SIG-M5 treated with dmso at 0.1 percent for 504 hours (cell line): ENCODE data around the gene GRIN2B.

Source experiments
- DNase-seq: peaks from one replicate; lab custom pipeline; 2025; ENCODE audit not compliant: unreplicated experiment; lab: John Stamatoyannopoulos, UW

GRIN2B gene

DNA sequence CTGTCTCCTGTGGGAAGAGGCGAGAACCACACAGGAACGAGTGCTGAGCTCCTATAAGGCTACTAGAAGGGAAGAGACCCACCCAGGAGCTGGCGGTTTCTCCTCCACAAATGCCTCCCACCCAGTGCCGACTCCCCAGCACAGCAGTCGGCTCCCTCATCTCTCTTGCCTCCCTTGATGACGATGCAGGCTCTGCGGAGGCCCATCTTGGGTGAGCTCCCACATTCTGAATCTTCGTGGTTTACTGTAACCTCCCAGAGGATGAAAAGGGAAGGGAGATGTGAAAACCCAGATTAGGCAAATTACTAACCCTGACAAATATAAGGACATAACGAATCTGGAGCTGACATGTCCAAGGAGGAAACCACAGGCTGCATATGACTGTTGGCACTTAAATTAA is 23.8 kb downstream of the GRIN2B start:
- DNase-seq = no peak

DNA sequence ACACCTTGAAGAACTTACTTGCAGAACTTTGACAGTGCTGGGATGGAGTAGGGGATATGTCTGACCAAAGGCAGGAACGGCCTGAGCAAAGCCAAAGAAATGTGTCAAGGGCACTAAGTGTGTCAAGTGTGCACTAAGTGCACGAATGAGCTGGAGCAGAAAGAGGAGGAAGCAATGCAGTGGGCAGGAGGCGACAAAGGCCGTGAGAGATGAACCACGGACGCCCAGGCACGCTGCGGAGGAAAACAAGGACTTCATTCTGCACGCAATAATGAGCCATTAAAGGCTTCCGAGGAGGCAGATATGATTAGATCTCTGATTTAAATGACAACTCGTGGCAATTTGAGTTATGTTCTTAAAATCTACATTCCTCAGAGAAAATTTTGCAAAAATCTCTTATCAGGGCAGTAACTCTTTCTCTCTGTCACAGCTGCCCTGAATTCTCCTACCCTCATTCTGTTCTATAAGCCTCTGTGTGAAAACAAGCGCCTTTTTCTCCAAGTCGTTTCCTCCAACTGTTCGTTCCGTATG is 25.3 kb downstream of the GRIN2B start:
- no peak for DNase-seq

DNA sequence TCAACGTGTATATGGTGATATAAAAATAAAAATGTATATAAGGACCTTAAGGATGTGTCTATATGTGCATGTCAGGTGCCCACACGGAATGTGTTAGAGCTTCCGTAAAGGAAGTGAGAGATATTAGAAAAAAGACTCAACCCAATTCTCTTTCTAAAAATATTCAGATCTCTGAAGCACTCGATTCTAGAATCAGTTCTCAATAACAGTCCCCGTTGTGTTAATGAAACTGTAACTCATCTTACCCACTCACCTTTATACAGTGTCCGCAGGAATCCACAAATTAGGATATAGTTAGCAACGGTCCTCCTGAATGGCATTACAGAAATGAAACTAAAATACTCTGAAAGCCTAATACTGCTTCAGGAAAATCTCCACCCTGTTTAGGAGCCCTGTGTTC is 29.3 kb downstream of the GRIN2B start:
- no peak for DNase-seq

- DNase-seq = no peak
Measured at GRCh38 chr12:13950502-13950901, 30.9 kb downstream of the GRIN2B start.

- DNase-seq = no peak
Measured at GRCh38 chr12:13948621-13949020, 32.8 kb downstream of the GRIN2B start.

DNA sequence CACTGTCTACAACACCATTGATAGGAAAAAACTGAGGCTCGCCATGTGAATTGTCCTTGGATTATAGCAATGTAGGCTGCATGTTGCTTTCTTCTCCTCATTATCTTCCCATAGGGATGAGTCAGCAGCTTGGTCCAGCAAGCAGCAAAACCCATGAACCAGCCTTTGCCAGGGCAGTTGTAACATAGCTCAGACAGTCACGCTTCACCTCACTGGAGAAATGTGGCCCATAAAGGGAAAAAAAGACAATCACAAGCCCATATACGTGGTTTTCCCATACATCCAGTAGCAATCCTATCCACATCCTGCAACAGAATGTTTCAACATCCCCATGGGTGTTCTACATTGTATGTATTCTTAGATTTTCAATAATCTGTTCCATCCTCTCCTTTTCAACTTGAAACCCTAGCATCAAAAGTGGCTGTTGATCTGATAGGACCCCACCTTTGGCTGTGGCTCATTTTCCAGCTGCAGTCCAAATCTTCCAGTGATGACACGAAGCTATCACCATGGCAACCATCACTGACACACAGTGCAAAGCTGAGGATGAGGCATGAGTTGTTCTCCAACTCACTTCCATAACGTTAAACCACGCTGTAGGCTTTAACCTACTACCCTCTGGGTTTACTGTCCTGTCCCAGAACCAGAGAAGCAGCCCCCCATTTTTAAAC is 34.0 kb downstream of the GRIN2B start:
- DNase-seq = no peak

GRCh38 chr12:13945641-13946040 is 35.8 kb downstream of the GRIN2B start:
- no peak for DNase-seq

DNA sequence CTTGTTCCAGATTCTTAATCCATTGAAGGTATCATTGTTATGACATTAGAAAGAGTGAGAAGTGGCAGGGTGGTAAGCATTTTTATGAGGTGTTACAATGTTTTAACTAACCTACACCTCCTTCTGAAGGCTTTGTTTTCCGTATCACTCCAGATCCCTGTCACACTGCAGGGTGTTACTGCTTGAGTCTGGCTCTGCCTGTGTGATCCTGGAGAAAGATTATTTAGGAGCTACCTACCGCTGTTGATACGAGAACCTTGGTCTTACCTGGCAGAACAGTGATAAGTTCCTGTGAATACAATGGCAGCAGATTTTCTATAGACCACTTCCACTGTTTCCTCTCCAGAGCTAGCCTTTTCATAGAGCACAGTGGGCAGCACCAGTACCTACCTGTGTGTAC is 36.2 kb downstream of the GRIN2B start:
- no peak for DNase-seq

DNA sequence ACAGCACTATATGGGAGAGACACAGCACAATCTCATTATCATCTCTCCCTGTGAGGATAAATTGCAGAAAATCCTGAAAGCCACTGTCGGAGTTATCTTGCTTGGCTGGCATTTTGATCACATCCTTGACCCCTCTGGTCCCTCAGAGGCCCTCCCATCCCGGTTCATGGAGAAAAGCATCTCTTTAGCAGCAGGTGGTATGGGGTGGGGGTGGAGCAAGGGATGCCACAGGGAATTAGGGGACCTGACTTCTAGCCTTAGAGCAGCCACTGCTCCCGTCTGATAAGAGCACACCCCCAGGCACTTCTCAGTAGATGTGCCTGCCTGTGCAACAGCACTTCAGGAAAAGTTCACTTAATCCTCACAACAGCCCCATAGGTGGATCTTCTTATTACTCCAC is 38.6 kb downstream of the GRIN2B start:
- DNase-seq = no peak

DNA sequence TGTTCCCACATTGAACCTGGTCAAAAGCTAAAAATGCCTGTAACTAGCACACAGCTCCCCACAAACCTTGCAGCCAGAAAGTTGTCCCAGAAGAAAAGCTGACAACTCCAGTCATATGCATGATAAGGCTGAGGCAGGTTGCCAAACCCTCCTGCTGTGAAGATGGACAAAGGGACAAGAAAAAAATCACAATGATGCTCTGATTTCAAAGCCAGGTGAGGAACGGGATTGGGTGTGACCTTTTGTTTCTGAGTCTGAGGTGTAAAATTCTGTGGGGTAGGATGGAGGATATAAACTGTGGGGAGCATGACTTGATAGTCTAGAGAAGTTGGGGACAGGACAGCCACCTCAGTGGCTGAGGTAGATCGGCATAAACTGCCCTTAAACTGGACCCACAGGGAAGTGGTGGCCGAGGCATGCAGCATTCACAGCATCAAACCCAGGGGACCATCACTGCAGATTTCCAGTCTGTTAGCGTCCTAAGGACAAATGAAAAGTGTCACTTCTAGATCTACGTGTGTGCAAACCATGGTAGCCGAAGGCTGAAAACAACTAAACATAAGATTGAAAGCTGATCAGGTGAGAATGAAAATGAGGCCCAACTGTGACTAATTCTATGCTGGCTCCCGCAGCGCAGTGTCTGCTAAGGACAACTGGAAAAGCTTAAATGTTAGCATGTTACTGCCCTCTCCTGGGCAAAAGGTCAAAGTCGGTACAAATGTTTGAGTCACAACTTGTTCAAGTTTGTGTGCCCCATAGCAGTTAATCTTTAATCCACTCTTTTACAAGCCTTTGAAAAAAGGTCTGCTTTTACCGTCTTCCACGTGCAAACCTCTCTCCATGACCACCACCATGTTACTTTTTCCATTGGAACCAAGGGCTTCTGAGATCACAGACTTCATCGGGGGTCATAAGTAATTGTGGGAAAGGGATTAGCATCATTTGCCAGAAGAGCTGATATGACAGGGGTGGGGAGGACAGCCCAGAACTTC is 39.8 kb downstream of the GRIN2B start:
- DNase-seq = peak; percentile 20

DNA sequence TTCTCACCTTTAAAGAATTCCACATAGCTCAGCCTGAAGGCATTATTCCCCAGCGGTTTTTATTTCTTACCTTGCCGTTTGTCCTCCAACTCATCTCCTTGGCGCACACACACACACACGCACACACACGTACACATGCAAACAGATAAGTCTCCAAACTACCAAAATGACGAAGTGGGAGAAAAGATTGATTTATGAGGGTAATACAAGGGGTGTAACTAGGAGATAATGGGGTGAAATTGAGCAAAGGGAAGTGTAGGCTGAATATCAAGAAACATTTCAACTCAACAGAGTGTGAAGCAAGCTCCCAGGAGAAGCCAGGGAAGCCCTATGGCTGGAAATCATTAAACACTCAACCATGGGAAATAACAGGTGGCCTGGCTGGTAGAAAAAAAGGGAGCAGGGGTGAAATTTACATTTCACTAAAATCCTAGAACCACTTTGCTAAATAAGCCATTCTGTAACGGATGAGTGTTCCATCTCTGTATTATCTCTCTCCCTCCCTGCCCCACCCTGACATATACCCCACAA is 41.0 kb downstream of the GRIN2B start:
- no peak for DNase-seq

DNA sequence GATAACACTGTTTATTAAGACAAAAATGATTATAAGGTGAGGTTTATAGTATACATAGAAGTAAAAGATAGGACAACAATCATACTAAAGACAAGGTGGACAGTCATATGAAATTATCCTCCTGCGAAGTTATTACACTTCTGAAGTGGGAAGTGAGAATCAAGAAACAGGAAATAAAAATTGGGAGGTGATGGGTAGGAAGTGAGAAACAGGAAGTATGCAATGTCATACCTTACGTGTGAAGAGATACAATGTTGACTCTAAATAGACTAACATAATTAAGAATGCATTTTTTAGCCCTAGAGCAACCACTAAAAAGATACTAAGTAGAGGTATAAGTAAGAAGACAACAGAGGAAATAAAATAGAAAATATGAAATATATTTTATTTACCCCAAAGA is 43.7 kb downstream of the GRIN2B start:
- no peak for DNase-seq

- no peak for DNase-seq
Measured at GRCh38 chr12:13935169-13935568, 46.2 kb downstream of the GRIN2B start.
